ENCODE measurements around the gene ANAPC2.

- TF ChIP-seq POLR2A (IDR thresholded peaks at IDR 0.05) (no peak), CTCF (IDR thresholded peaks at IDR 0.05) (no peak)
Measured at GRCh38 chr9:137191691-137192447, 3.5 kb upstream of the ANAPC2 start.
